GM23338 (cell line): ENCODE data around the gene WNT11. TPM values are rescaled to one million over a fixed set of nuclear protein-coding genes. Genes with fewer than 3 reads are reported as not detected.

Source experiments
- ATAC-seq: fragments of 200-7000 bp; cut with Tn5 transposase; 3 replicates; pipeline ENCODE4 v1.9.1; 2020
- DNase-seq: peaks from one replicate; pipeline ENCODE4 v3.0.0-alpha.2; 2015; ENCODE audit warnings: low spot score
- H2AFZ ChIP-seq: fragments of 200-600 bp; sonication (generic); 2 replicates; pipeline ENCODE4 v1.8.0; 2016; ENCODE audit warnings: antibody characterized with exemption, mild to moderate bottlenecking, moderate library complexity
- H3F3A ChIP-seq: fragments of 200-600 bp; sonication (generic); replicated peaks from 2 replicates; pipeline ENCODE4 v1.8.0; 2017; ENCODE audit warnings: antibody characterized with exemption, mixed run types, low read depth
- H3K27ac ChIP-seq: fragments of 200-600 bp; sonication (generic); 2 replicates; pipeline ENCODE4 v1.6.1; 2016; ENCODE audit warnings: low read depth
- H3K27me3 ChIP-seq: fragments of 200-600 bp; sonication (generic); 2 replicates; pipeline ENCODE4 v1.8.0; 2016; ENCODE audit warnings: mild to moderate bottlenecking, mixed run types, moderate library complexity; ENCODE audit not compliant: insufficient read depth
- H3K36me3 ChIP-seq: fragments of 200-600 bp; sonication (generic); 2 replicates; pipeline ENCODE4 v1.8.0; 2016; ENCODE audit warnings: mild to moderate bottlenecking; ENCODE audit not compliant: insufficient read depth
- H3K4me1 ChIP-seq: fragments of 200-600 bp; sonication (generic); 2 replicates; pipeline ENCODE4 v1.8.0; 2016; ENCODE audit warnings: mild to moderate bottlenecking, moderate library complexity; ENCODE audit not compliant: insufficient read depth
- H3K4me2 ChIP-seq: fragments of 200-600 bp; sonication (generic); 2 replicates; pipeline ENCODE4 v1.7.1; 2017; ENCODE audit warnings: mixed run types
- H3K4me3 ChIP-seq: fragments of 200-600 bp; sonication (generic); 2 replicates; pipeline ENCODE4 v1.6.1; 2016; ENCODE audit warnings: mixed run types
- H3K79me2 ChIP-seq: fragments of 200-600 bp; sonication (generic); replicated peaks from 2 replicates; pipeline ENCODE4 v1.8.0; 2017; ENCODE audit warnings: mild to moderate bottlenecking; ENCODE audit not compliant: insufficient read depth
- H3K9me2 ChIP-seq: fragments of 200-600 bp; sonication (generic); 2 replicates; pipeline ENCODE4 v1.8.0; 2017; ENCODE audit not compliant: insufficient read depth
- H4K20me1 ChIP-seq: fragments of 200-600 bp; sonication (generic); replicated peaks from 2 replicates; pipeline ENCODE4 v1.8.0; 2017; ENCODE audit warnings: mild to moderate bottlenecking; ENCODE audit not compliant: insufficient read depth
- H3K27ac Mint-ChIP-seq: 2 replicates; pipeline ENCODE4 v1.8.0; 2020; ENCODE audit warnings: inconsistent platforms, mild to moderate bottlenecking, moderate library complexity, mixed read lengths
- H3K27me3 Mint-ChIP-seq: 3 replicates; pipeline ENCODE4 v1.8.0; 2022; ENCODE audit warnings: low read depth, mild to moderate bottlenecking, moderate library complexity, mixed read lengths, inconsistent platforms; ENCODE audit not compliant: insufficient read depth, poor library complexity
- H3K36me3 Mint-ChIP-seq: 3 replicates; pipeline ENCODE4 v1.8.0; 2021; ENCODE audit warnings: low read depth, mild to moderate bottlenecking, inconsistent platforms, moderate library complexity, mixed read lengths
- H3K4me1 Mint-ChIP-seq: 3 replicates; pipeline ENCODE4 v1.8.0; 2020; ENCODE audit warnings: mild to moderate bottlenecking, inconsistent platforms, mixed read lengths
- H3K4me3 Mint-ChIP-seq: 3 replicates; pipeline ENCODE4 v1.8.0; 2021; ENCODE audit warnings: moderate library complexity, mild to moderate bottlenecking, inconsistent platforms, mixed read lengths
- H3K9me3 Mint-ChIP-seq: 3 replicates; pipeline ENCODE4 v1.8.0; 2020; ENCODE audit warnings: moderate library complexity, mild to moderate bottlenecking, inconsistent platforms, mixed read lengths
- CREB1 ChIP-seq: fragments of 250-450 bp; sonication (Bioruptor Pico); IDR thresholded peaks from 2 replicates; pipeline ENCODE4 v1.5.0; 2020; ENCODE audit warnings: low read depth, mild to moderate bottlenecking, moderate library complexity
- EZH2 ChIP-seq: fragments of 200-600 bp; sonication (generic); IDR thresholded peaks from one replicate; pipeline ENCODE4 v1.8.0; 2017; ENCODE audit warnings: antibody characterized with exemption, mild to moderate bottlenecking, low read depth; ENCODE audit not compliant: unreplicated experiment
- EZH2phosphoT487 ChIP-seq: fragments of 200-600 bp; sonication (generic); IDR thresholded peaks from one replicate; pipeline ENCODE4 v1.8.1; 2018; ENCODE audit warnings: antibody characterized with exemption; ENCODE audit not compliant: unreplicated experiment
- JUNB ChIP-seq: IDR thresholded peaks from one replicate; pipeline ENCODE4 v1.6.1; 2016; ENCODE audit warnings: antibody characterized with exemption; ENCODE audit not compliant: unreplicated experiment
- NANOG ChIP-seq: IDR thresholded peaks from 2 replicates; pipeline ENCODE4 v1.6.1; 2016; ENCODE audit warnings: antibody characterized with exemption, borderline replicate concordance
- POLR2AphosphoS5 ChIP-seq: IDR thresholded peaks from 2 replicates; pipeline ENCODE4 v1.6.1; 2016; ENCODE audit warnings: antibody characterized with exemption, low read depth
- STAT1 ChIP-seq: IDR thresholded peaks from one replicate; pipeline ENCODE4 v1.6.1; 2016; ENCODE audit warnings: antibody characterized with exemption; ENCODE audit not compliant: unreplicated experiment
- ZNF114 ChIP-seq: fragments of 250-450 bp; sonication (Bioruptor Pico); IDR thresholded peaks from 2 replicates; pipeline ENCODE4 v1.5.0; 2020; ENCODE audit warnings: mild to moderate bottlenecking, moderate library complexity
- ZNF331 ChIP-seq: fragments of 250-450 bp; sonication (Bioruptor Pico); IDR thresholded peaks from 2 replicates; pipeline ENCODE4 v1.5.0; 2020; ENCODE audit warnings: low read depth, mild to moderate bottlenecking, moderate library complexity
- polyA plus RNA-seq: library from polyadenylated mRNA; unstranded; fragments of >200 nt; fragmentation: Nextera tagmentation; extraction: Ambion mirVana; gene quantifications from 2 replicates; pipeline ENCODE4 v1.2.1, GENCODE V29; 2016
- total RNA-seq: library from RNA; depleted of rRNA; stranded (reverse); fragments of >200 nt; shearing (Covaris generic); gene quantifications from 2 replicates; pipeline ENCODE4 v1.2.3, GENCODE V29; 2014
- TF ChIP-seq, protein P1 (sequence below): IDR thresholded peaks from one replicate; pipeline ENCODE4 v1.6.1; 2018; ENCODE audit warnings: antibody characterized with exemption; ENCODE audit not compliant: unreplicated experiment
- TF ChIP-seq, protein P2 (sequence below): IDR thresholded peaks from 2 replicates; pipeline ENCODE4 v1.6.1; 2016; ENCODE audit warnings: antibody characterized with exemption
- TF ChIP-seq, protein P3 (sequence below): fragments of 250-450 bp; sonication (Bioruptor Pico); IDR thresholded peaks from 2 replicates; pipeline ENCODE4 v1.5.0; 2020; ENCODE audit warnings: mild to moderate bottlenecking, moderate library complexity
- TF ChIP-seq, protein P4 (sequence below), 2 experiments: fragments of 200-600 bp in 1 of 2; sonication (generic) in 1 of 2; conservative IDR thresholded peaks; 2 replicates each; pipeline versions ENCODE4 v1.5.1 to v1.6.1; 2016 to 2017; ENCODE audit warnings: antibody characterized with exemption in 2 of 2, low read depth in 2 of 2, mild to moderate bottlenecking in 2 of 2, moderate library complexity in 1 of 2

WNT11 gene
- total and polyA plus RNA-seq, 2 experiments from 2014 or later, result 0.44 to 0.56 TPM

DNA sequence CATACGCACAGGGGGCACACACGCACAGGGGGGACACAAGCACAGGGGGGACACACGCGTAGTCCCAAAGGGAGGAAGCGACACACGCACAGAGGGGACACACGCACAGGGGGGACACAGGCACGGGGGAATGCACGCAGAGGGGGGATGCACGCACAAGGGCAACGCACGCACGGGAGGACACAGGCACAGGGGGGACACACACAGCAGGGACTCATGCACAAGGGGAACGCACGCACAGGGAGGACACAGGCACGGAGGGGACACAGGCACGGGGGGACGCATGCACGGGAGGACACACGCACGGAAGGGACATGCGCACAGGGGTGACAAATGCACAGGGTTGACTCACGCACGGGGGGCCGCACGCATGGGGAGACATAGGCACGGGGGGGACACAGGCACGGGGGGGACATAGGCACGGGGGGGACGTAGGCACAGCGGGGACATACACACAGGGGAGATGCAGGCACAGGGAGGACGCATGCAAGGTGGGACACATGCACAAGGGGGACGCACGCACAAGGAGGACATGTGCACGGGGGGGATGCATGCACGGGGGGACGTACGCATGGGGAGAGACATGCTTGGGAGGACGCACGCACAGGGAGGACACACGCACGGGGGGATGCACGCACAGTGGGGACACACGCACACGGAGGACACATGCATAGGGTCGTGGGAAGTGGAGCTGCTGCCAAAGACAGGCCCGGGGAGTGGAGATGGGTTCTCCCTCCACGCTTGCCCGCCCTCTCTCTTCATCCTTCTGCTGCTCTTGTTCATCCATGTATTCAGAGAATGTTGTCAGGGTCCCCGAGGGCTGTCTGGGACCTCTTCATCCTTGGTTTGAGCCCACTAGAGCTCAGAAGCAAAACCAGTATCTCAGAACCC lies 41.2 kb downstream of the WNT11 start:
- Histone ChIP-seq H3K36me3 (no peaks in the 10 kb centered on the region), H3K4me1 (no peaks in the 10 kb centered on the region), H4K20me1 (no peaks in the 10 kb centered on the region)

More for the DNA sequence above, 41.2 kb downstream of the WNT11 start:
- no peaks in the 10 kb centered on the region for H3K36me3 Mint-ChIP-seq
- no peaks in the 10 kb centered on the region for H3K4me1 Mint-ChIP-seq
- H2AFZ ChIP-seq, result no peak overlapping the region
- ATAC-seq (no peak), DNase-seq (no peak)
- no peak overlapping the region for H3K4me3 Mint-ChIP-seq
- H3K27ac Mint-ChIP-seq, result no peak overlapping the region
- no peak overlapping the region for H3K4me3 ChIP-seq
- H3K9me2 ChIP-seq, result no peaks in the 10 kb centered on the region
- H3K79me2 ChIP-seq, result no peaks in the 10 kb centered on the region
- TF ChIP-seq CREB1 (CRISPR knock-in tag) (no peak), JUNB (no peak), EZH2 (no peak), ZNF331 (CRISPR knock-in tag) (no peak), EZH2phosphoT487 (no peak), STAT1 (no peak), POLR2AphosphoS5 (no peak), ZNF114 (no peak), NANOG (no peak)
- TF ChIP-seq, protein P1, sequence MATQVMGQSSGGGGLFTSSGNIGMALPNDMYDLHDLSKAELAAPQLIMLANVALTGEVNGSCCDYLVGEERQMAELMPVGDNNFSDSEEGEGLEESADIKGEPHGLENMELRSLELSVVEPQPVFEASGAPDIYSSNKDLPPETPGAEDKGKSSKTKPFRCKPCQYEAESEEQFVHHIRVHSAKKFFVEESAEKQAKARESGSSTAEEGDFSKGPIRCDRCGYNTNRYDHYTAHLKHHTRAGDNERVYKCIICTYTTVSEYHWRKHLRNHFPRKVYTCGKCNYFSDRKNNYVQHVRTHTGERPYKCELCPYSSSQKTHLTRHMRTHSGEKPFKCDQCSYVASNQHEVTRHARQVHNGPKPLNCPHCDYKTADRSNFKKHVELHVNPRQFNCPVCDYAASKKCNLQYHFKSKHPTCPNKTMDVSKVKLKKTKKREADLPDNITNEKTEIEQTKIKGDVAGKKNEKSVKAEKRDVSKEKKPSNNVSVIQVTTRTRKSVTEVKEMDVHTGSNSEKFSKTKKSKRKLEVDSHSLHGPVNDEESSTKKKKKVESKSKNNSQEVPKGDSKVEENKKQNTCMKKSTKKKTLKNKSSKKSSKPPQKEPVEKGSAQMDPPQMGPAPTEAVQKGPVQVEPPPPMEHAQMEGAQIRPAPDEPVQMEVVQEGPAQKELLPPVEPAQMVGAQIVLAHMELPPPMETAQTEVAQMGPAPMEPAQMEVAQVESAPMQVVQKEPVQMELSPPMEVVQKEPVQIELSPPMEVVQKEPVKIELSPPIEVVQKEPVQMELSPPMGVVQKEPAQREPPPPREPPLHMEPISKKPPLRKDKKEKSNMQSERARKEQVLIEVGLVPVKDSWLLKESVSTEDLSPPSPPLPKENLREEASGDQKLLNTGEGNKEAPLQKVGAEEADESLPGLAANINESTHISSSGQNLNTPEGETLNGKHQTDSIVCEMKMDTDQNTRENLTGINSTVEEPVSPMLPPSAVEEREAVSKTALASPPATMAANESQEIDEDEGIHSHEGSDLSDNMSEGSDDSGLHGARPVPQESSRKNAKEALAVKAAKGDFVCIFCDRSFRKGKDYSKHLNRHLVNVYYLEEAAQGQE, result no peak
- TF ChIP-seq, protein P2, sequence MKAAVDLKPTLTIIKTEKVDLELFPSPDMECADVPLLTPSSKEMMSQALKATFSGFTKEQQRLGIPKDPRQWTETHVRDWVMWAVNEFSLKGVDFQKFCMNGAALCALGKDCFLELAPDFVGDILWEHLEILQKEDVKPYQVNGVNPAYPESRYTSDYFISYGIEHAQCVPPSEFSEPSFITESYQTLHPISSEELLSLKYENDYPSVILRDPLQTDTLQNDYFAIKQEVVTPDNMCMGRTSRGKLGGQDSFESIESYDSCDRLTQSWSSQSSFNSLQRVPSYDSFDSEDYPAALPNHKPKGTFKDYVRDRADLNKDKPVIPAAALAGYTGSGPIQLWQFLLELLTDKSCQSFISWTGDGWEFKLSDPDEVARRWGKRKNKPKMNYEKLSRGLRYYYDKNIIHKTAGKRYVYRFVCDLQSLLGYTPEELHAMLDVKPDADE, result no peak
- TF ChIP-seq, protein P3, sequence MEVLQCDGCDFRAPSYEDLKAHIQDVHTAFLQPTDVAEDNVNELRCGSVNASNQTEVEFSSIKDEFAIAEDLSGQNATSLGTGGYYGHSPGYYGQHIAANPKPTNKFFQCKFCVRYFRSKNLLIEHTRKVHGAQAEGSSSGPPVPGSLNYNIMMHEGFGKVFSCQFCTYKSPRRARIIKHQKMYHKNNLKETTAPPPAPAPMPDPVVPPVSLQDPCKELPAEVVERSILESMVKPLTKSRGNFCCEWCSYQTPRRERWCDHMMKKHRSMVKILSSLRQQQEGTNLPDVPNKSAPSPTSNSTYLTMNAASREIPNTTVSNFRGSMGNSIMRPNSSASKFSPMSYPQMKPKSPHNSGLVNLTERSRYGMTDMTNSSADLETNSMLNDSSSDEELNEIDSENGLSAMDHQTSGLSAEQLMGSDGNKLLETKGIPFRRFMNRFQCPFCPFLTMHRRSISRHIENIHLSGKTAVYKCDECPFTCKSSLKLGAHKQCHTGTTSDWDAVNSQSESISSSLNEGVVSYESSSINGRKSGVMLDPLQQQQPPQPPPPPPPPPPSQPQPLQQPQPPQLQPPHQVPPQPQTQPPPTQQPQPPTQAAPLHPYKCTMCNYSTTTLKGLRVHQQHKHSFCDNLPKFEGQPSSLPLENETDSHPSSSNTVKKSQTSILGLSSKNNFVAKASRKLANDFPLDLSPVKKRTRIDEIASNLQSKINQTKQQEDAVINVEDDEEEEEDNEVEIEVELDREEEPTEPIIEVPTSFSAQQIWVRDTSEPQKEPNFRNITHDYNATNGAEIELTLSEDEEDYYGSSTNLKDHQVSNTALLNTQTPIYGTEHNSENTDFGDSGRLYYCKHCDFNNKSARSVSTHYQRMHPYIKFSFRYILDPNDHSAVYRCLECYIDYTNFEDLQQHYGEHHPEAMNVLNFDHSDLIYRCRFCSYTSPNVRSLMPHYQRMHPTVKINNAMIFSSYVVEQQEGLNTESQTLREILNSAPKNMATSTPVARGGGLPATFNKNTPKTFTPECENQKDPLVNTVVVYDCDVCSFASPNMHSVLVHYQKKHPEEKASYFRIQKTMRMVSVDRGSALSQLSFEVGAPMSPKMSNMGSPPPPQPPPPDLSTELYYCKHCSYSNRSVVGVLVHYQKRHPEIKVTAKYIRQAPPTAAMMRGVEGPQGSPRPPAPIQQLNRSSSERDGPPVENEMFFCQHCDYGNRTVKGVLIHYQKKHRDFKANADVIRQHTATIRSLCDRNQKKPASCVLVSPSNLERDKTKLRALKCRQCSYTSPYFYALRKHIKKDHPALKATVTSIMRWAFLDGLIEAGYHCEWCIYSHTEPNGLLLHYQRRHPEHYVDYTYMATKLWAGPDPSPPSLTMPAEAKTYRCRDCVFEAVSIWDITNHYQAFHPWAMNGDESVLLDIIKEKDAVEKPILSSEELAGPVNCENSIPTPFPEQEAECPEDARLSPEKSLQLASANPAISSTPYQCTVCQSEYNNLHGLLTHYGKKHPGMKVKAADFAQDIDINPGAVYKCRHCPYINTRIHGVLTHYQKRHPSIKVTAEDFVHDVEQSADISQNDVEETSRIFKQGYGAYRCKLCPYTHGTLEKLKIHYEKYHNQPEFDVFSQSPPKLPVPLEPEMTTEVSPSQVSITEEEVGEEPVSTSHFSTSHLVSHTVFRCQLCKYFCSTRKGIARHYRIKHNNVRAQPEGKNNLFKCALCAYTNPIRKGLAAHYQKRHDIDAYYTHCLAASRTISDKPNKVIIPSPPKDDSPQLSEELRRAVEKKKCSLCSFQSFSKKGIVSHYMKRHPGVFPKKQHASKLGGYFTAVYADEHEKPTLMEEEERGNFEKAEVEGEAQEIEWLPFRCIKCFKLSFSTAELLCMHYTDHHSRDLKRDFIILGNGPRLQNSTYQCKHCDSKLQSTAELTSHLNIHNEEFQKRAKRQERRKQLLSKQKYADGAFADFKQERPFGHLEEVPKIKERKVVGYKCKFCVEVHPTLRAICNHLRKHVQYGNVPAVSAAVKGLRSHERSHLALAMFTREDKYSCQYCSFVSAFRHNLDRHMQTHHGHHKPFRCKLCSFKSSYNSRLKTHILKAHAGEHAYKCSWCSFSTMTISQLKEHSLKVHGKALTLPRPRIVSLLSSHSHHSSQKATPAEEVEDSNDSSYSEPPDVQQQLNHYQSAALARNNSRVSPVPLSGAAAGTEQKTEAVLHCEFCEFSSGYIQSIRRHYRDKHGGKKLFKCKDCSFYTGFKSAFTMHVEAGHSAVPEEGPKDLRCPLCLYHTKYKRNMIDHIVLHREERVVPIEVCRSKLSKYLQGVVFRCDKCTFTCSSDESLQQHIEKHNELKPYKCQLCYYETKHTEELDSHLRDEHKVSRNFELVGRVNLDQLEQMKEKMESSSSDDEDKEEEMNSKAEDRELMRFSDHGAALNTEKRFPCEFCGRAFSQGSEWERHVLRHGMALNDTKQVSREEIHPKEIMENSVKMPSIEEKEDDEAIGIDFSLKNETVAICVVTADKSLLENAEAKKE, result no peak
- TF ChIP-seq, protein P4, sequence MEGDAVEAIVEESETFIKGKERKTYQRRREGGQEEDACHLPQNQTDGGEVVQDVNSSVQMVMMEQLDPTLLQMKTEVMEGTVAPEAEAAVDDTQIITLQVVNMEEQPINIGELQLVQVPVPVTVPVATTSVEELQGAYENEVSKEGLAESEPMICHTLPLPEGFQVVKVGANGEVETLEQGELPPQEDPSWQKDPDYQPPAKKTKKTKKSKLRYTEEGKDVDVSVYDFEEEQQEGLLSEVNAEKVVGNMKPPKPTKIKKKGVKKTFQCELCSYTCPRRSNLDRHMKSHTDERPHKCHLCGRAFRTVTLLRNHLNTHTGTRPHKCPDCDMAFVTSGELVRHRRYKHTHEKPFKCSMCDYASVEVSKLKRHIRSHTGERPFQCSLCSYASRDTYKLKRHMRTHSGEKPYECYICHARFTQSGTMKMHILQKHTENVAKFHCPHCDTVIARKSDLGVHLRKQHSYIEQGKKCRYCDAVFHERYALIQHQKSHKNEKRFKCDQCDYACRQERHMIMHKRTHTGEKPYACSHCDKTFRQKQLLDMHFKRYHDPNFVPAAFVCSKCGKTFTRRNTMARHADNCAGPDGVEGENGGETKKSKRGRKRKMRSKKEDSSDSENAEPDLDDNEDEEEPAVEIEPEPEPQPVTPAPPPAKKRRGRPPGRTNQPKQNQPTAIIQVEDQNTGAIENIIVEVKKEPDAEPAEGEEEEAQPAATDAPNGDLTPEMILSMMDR (conservative IDR thresholded peaks at IDR 0.05; ENCODE audit: low read depth in 2 of 2), result no peak
- H3K27me3 Mint-ChIP-seq, result peaks cover 27% of the 10 kb centered on the region
- no peaks in the 10 kb centered on the region for H3F3A ChIP-seq
- H3K27me3 ChIP-seq, result peaks cover 5% of the 10 kb centered on the region; the same call in 1 of the 2 replicates
- no peak overlapping the region for H3K4me2 ChIP-seq
- no peak overlapping the region for H3K27ac ChIP-seq
- H3K9me3 Mint-ChIP-seq, result no peaks in the 10 kb centered on the region
